Measurements from ENCODE around the gene ZNF408. TPM values are rescaled to one million over a fixed set of nuclear protein-coding genes. Genes with fewer than 3 reads are reported as not detected.

ZNF408 gene
- total RNA-seq, 1 experiment from 2014 or later = 10.8 TPM

- no peaks in the 10 kb centered on the region for H3K4me1 ChIP-seq (replicated peaks)
- peaks cover 39% of the 10 kb centered on the region for H3K36me3 ChIP-seq
- H3K27me3 ChIP-seq (replicated peaks) = no peaks in the 10 kb centered on the region
- DNase-seq (ENCODE audit: low read depth in 1 of 2, low spot score in 2 of 2) = no peak
- no peaks in the 10 kb centered on the region for H3K9me3 ChIP-seq (replicated peaks)
- H3K27ac ChIP-seq = no peak overlapping the region
- H3K4me3 ChIP-seq = no peak overlapping the region
These were observed 20.6 kb upstream of the ZNF408 start for GRCh38 chr11:46680164-46680760.

- H3K27ac ChIP-seq = no peak overlapping the region
- no peaks in the 10 kb centered on the region for H3K9me3 ChIP-seq (replicated peaks)
- H3K36me3 ChIP-seq = peaks cover 39% of the 10 kb centered on the region
- no peaks in the 10 kb centered on the region for H3K27me3 ChIP-seq (replicated peaks)
- H3K4me1 ChIP-seq (replicated peaks) = no peaks in the 10 kb centered on the region
- DNase-seq (ENCODE audit: low read depth in 1 of 2, low spot score in 2 of 2) = no peak
- no peak overlapping the region for H3K4me3 ChIP-seq
These were observed 20.0 kb upstream of the ZNF408 start for GRCh38 chr11:46680815-46681214.

- Histone ChIP-seq H3K4me1 (replicated peaks) (no peaks in the 10 kb centered on the region), H3K9me3 (replicated peaks) (no peaks in the 10 kb centered on the region), H3K4me3 (no peak overlapping the region), H3K27ac (no peak overlapping the region), H3K36me3 (peaks cover 36% of the 10 kb centered on the region), H3K27me3 (replicated peaks) (no peaks in the 10 kb centered on the region)
- no peak for DNase-seq (ENCODE audit: low read depth in 1 of 2, low spot score in 2 of 2)
These were observed 19.0 kb upstream of the ZNF408 start for GRCh38 chr11:46681814-46682213.

GRCh38 chr11:46682773-46683752, 17.8 kb upstream of the ZNF408 start:
- Histone ChIP-seq H3K4me3 (no peak overlapping the region), H3K36me3 (peaks cover 46% of the 10 kb centered on the region), H3K9me3 (replicated peaks) (no peaks in the 10 kb centered on the region), H3K4me1 (replicated peaks) (no peaks in the 10 kb centered on the region), H3K27ac (no peak overlapping the region), H3K27me3 (replicated peaks) (no peaks in the 10 kb centered on the region)
- no peak for DNase-seq (ENCODE audit: low read depth in 1 of 2, low spot score in 2 of 2)

GRCh38 chr11:46684367-46684766, 16.5 kb upstream of the ZNF408 start:
- H3K9me3 ChIP-seq (replicated peaks) = no peaks in the 10 kb centered on the region
- DNase-seq (ENCODE audit: low read depth in 1 of 2, low spot score in 2 of 2) = no peak
- no peaks in the 10 kb centered on the region for H3K4me1 ChIP-seq (replicated peaks)
- H3K4me3 ChIP-seq = no peak overlapping the region
- H3K36me3 ChIP-seq = peaks cover 39% of the 10 kb centered on the region
- H3K27ac ChIP-seq = no peak overlapping the region
- no peaks in the 10 kb centered on the region for H3K27me3 ChIP-seq (replicated peaks)

GRCh38 chr11:46686886-46687795, 13.7 kb upstream of the ZNF408 start:
- DNase-seq (ENCODE audit: low read depth in 1 of 2, low spot score in 2 of 2) = no peak
- H3K4me1 ChIP-seq (replicated peaks) = no peaks in the 10 kb centered on the region
- H3K4me3 ChIP-seq = no peak overlapping the region

GRCh38 chr11:46690702-46691101, 10.1 kb upstream of the ZNF408 start:
- no peak overlapping the region for H3K27ac ChIP-seq
- H3K4me1 ChIP-seq (replicated peaks) = no peaks in the 10 kb centered on the region
- no peaks in the 10 kb centered on the region for H3K9me3 ChIP-seq (replicated peaks)
- H3K36me3 ChIP-seq = peaks cover 48% of the 10 kb centered on the region
- H3K4me3 ChIP-seq = no peak overlapping the region
- H3K27me3 ChIP-seq (replicated peaks) = no peaks in the 10 kb centered on the region
- DNase-seq (ENCODE audit: low read depth in 1 of 2, low spot score in 2 of 2) = no peak

More at GRCh38 chr11:46686886-46687795, 13.7 kb upstream of the ZNF408 start:
- no peaks in the 10 kb centered on the region for H3K9me3 ChIP-seq (replicated peaks)
- no peaks in the 10 kb centered on the region for H3K27me3 ChIP-seq (replicated peaks)
- no peak overlapping the region for H3K27ac ChIP-seq
- peaks cover 31% of the 10 kb centered on the region for H3K36me3 ChIP-seq

GRCh38 chr11:46692450-46692849, 8.4 kb upstream of the ZNF408 start:
- no peak for DNase-seq (ENCODE audit: low read depth in 1 of 2, low spot score in 2 of 2)
- Histone ChIP-seq H3K27ac (no peak overlapping the region), H3K4me3 (no peak overlapping the region), H3K27me3 (replicated peaks) (no peaks in the 10 kb centered on the region), H3K36me3 (peaks cover 49% of the 10 kb centered on the region), H3K9me3 (replicated peaks) (no peaks in the 10 kb centered on the region), H3K4me1 (replicated peaks) (no peaks in the 10 kb centered on the region)

GRCh38 chr11:46693597-46694012, 7.2 kb upstream of the ZNF408 start:
- Histone ChIP-seq H3K36me3 (peaks cover 38% of the 10 kb centered on the region), H3K27ac (no peak overlapping the region)
- no peak for DNase-seq (ENCODE audit: low read depth in 1 of 2, low spot score in 2 of 2)

GRCh38 chr11:46694072-46694471, 6.8 kb upstream of the ZNF408 start:
- Histone ChIP-seq H3K27me3 (replicated peaks) (no peaks in the 10 kb centered on the region), H3K9me3 (replicated peaks) (no peaks in the 10 kb centered on the region), H3K36me3 (peaks cover 37% of the 10 kb centered on the region), H3K4me3 (no peak overlapping the region), H3K4me1 (replicated peaks) (no peaks in the 10 kb centered on the region), H3K27ac (no peak overlapping the region)
- DNase-seq (ENCODE audit: low read depth in 1 of 2, low spot score in 2 of 2) = no peak

More at GRCh38 chr11:46693597-46694012, 7.2 kb upstream of the ZNF408 start:
- no peaks in the 10 kb centered on the region for H3K4me1 ChIP-seq (replicated peaks)
- no peaks in the 10 kb centered on the region for H3K27me3 ChIP-seq (replicated peaks)
- H3K9me3 ChIP-seq (replicated peaks) = no peaks in the 10 kb centered on the region
- no peak overlapping the region for H3K4me3 ChIP-seq

- no peaks in the 10 kb centered on the region for H3K4me1 ChIP-seq (replicated peaks)
- H3K9me3 ChIP-seq (replicated peaks) = no peaks in the 10 kb centered on the region
- no peak for DNase-seq (ENCODE audit: low read depth in 1 of 2, low spot score in 2 of 2)
- H3K27me3 ChIP-seq (replicated peaks) = no peaks in the 10 kb centered on the region
- no peak overlapping the region for H3K4me3 ChIP-seq
- no peak overlapping the region for H3K27ac ChIP-seq
- peaks cover 40% of the 10 kb centered on the region for H3K36me3 ChIP-seq
These were observed 6.2 kb upstream of the ZNF408 start for GRCh38 chr11:46694607-46695006.

GRCh38 chr11:46695345-46696211, 5.3 kb upstream of the ZNF408 start:
- Histone ChIP-seq H3K4me1 (replicated peaks) (no peaks in the 10 kb centered on the region), H3K9me3 (replicated peaks) (no peaks in the 10 kb centered on the region), H3K4me3 (no peak overlapping the region), H3K36me3 (peaks cover 40% of the 10 kb centered on the region), H3K27me3 (replicated peaks) (no peaks in the 10 kb centered on the region), H3K27ac (no peak overlapping the region)
- no peak for DNase-seq (ENCODE audit: low read depth in 1 of 2, low spot score in 2 of 2)

- Histone ChIP-seq H3K27me3 (replicated peaks) (no peaks in the 10 kb centered on the region), H3K9me3 (replicated peaks) (no peaks in the 10 kb centered on the region), H3K36me3 (peaks cover 43% of the 10 kb centered on the region), H3K27ac (no peak overlapping the region), H3K4me1 (replicated peaks) (no peaks in the 10 kb centered on the region), H3K4me3 (no peak overlapping the region)
- no peak for DNase-seq (ENCODE audit: low read depth in 1 of 2, low spot score in 2 of 2)
These were observed 4.6 kb upstream of the ZNF408 start for GRCh38 chr11:46696212-46696558.
